ENCODE results near the gene MITF.

GRCh38 chr3:69830147-69830546 is 90.9 kb downstream of the MITF start:
- TF ChIP-seq EP300 (IDR thresholded peaks at IDR 0.05) (no peak), CTCF (IDR thresholded peaks at IDR 0.05) (no peak)

Measured in suprapubic skin (tissue), 3 donors.